SK-N-MC (cell line): ENCODE data around the gene PCGF6.

ENCODE experiments used
- DNase-seq: peaks from one replicate; pipeline ENCODE4 v3.0.0-alpha.2; 2011; ENCODE audit warnings: low read depth, low spot score
- H3K27ac ChIP-seq: fragments of 200-600 bp; sonication (generic); 2 replicates; pipeline ENCODE4 v1.5.1; 2016; ENCODE audit warnings: mixed run types
- H3K36me3 ChIP-seq: fragments of 200-600 bp; sonication (generic); 2 replicates; pipeline ENCODE4 v1.6.1; 2017; ENCODE audit warnings: antibody characterized with exemption, low read length, mixed read lengths; ENCODE audit not compliant: insufficient read depth
- H3K4me3 ChIP-seq: fragments of 200-600 bp; sonication (generic); 2 replicates; pipeline ENCODE4 v1.5.1; 2016
- H3K9ac ChIP-seq: fragments of 200-600 bp; sonication (generic); 2 replicates; pipeline ENCODE4 v1.8.0; 2017; ENCODE audit warnings: mixed run types, mixed read lengths; ENCODE audit not compliant: insufficient read length
- H3K9me3 ChIP-seq: fragments of 200-600 bp; sonication (generic); 2 replicates; pipeline ENCODE4 v1.6.1; 2017; ENCODE audit warnings: low read depth, mild to moderate bottlenecking, antibody characterized with exemption, low read length, moderate library complexity, mixed read lengths
- EZH2 ChIP-seq: fragments of 200-600 bp; sonication (generic); IDR thresholded peaks from one replicate; pipeline ENCODE4 v1.6.1; 2017; ENCODE audit warnings: antibody characterized with exemption
- FOXP2 ChIP-seq: optimal IDR thresholded peaks from 2 replicates; pipeline ENCODE3; 2011; ENCODE audit warnings: mild to moderate bottlenecking, moderate library complexity; ENCODE audit not compliant: insufficient read depth; ENCODE audit errors: extremely low read length, control extremely low read depth
- POLR2AphosphoS5 ChIP-seq: IDR thresholded peaks from 2 replicates; pipeline ENCODE4 v1.6.1; 2012; ENCODE audit warnings: mild to moderate bottlenecking, low read depth, low read length, borderline replicate concordance

PCGF6 gene

GRCh38 chr10:103336370-103336769 lies 14.6 kb downstream of the PCGF6 start:
- H3K9me3 ChIP-seq, result no peaks in the 10 kb centered on the region
- TF ChIP-seq POLR2AphosphoS5 (no peak), EZH2 (no peak), FOXP2 (no peak)

GRCh38 chr10:103334567-103334966 lies 16.4 kb downstream of the PCGF6 start:
- TF ChIP-seq POLR2AphosphoS5 (no peak), FOXP2 (no peak), EZH2 (no peak)
- H3K4me3 ChIP-seq, result no peak overlapping the region
- no peaks in the 10 kb centered on the region for H3K9me3 ChIP-seq
- no peak for DNase-seq
- no peak overlapping the region for H3K27ac ChIP-seq
- H3K9ac ChIP-seq, result no peak overlapping the region
- peaks cover 15% of the 10 kb centered on the region; the same call in 1 of the 2 replicates for H3K36me3 ChIP-seq

More at GRCh38 chr10:103336370-103336769, 14.6 kb downstream of the PCGF6 start:
- Histone ChIP-seq H3K4me3 (no peak overlapping the region), H3K36me3 (peaks cover 15% of the 10 kb centered on the region; the same call in 1 of the 2 replicates), H3K27ac (no peak overlapping the region), H3K9ac (no peak overlapping the region)
- no peak for DNase-seq

GRCh38 chr10:103333934-103334520 lies 16.9 kb downstream of the PCGF6 start:
- no peak overlapping the region for H3K27ac ChIP-seq
- H3K36me3 ChIP-seq, result peaks cover 15% of the 10 kb centered on the region; the same call in 1 of the 2 replicates
- DNase-seq, result no peak
- no peak overlapping the region for H3K9ac ChIP-seq
- no peak overlapping the region for H3K4me3 ChIP-seq
- no peaks in the 10 kb centered on the region for H3K9me3 ChIP-seq
- TF ChIP-seq EZH2 (no peak), POLR2AphosphoS5 (no peak), FOXP2 (no peak)

- DNase-seq, result no peak
These were observed 23.0 kb downstream of the PCGF6 start for GRCh38 chr10:103327906-103328305.

GRCh38 chr10:103316087-103316486 lies 34.9 kb downstream of the PCGF6 start:
- H3K9me3 ChIP-seq, result no peaks in the 10 kb centered on the region
- TF ChIP-seq EZH2 (no peak), FOXP2 (no peak), POLR2AphosphoS5 (no peak)
- no peak overlapping the region for H3K4me3 ChIP-seq
- DNase-seq, result no peak
- no peak overlapping the region for H3K9ac ChIP-seq
- no peak overlapping the region for H3K27ac ChIP-seq
- H3K36me3 ChIP-seq, result no peaks in the 10 kb centered on the region; the same call in 1 of the 2 replicates

More at GRCh38 chr10:103327906-103328305, 23.0 kb downstream of the PCGF6 start:
- Histone ChIP-seq H3K27ac (no peak overlapping the region), H3K4me3 (no peak overlapping the region), H3K36me3 (peaks cover 6% of the 10 kb centered on the region; the same call in 1 of the 2 replicates), H3K9me3 (no peaks in the 10 kb centered on the region), H3K9ac (no peak overlapping the region)
- TF ChIP-seq EZH2 (no peak), POLR2AphosphoS5 (no peak), FOXP2 (no peak)

- Histone ChIP-seq H3K9ac (no peak overlapping the region), H3K4me3 (no peak overlapping the region), H3K27ac (no peak overlapping the region), H3K9me3 (no peaks in the 10 kb centered on the region), H3K36me3 (no peaks in the 10 kb centered on the region; the same call in 1 of the 2 replicates)
- no peak for DNase-seq
- TF ChIP-seq FOXP2 (no peak), POLR2AphosphoS5 (no peak), EZH2 (no peak)
These were observed 40.7 kb downstream of the PCGF6 start for GRCh38 chr10:103310197-103310596.

- Histone ChIP-seq H3K4me3 (no peak overlapping the region), H3K27ac (no peak overlapping the region), H3K9ac (no peak overlapping the region), H3K9me3 (no peaks in the 10 kb centered on the region), H3K36me3 (no peaks in the 10 kb centered on the region; the same call in 1 of the 2 replicates)
- no peak for TF ChIP-seq POLR2AphosphoS5
- TF ChIP-seq EZH2, result no peak
- no peak for TF ChIP-seq FOXP2
- no peak for DNase-seq
These were observed 43.3 kb downstream of the PCGF6 start for GRCh38 chr10:103307594-103307993.

- H3K36me3 ChIP-seq, result no peaks in the 10 kb centered on the region
- TF ChIP-seq FOXP2 (no peak), POLR2AphosphoS5 (no peak), EZH2 (no peak)
- no peak overlapping the region for H3K4me3 ChIP-seq
- no peak overlapping the region for H3K9ac ChIP-seq
- no peaks in the 10 kb centered on the region for H3K9me3 ChIP-seq
- H3K27ac ChIP-seq, result no peak overlapping the region
- no peak for DNase-seq
These were observed 55.4 kb downstream of the PCGF6 start for GRCh38 chr10:103295374-103296015.
